GM18517 (cell line): ENCODE results near the gene FRRS1L.

Source experiments
- ATAC-seq: cut with Tn5 transposase; IDR thresholded peaks from one replicate; pipeline ENCODE4 v1.9.1; 2021; ENCODE audit warnings: mild to moderate bottlenecking, moderate library complexity; ENCODE audit not compliant: unreplicated experiment

FRRS1L gene, protein sequence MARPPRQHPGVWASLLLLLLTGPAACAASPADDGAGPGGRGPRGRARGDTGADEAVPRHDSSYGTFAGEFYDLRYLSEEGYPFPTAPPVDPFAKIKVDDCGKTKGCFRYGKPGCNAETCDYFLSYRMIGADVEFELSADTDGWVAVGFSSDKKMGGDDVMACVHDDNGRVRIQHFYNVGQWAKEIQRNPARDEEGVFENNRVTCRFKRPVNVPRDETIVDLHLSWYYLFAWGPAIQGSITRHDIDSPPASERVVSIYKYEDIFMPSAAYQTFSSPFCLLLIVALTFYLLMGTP

GRCh38 chr9:109166771-109167601, at the start of gene FRRS1L:
TSS of gene FRRS1L (minus strand) at chr9:109167249. CDS start at chr9:109167138, 111 bp downstream.
- ATAC-seq = no peak

DNA sequence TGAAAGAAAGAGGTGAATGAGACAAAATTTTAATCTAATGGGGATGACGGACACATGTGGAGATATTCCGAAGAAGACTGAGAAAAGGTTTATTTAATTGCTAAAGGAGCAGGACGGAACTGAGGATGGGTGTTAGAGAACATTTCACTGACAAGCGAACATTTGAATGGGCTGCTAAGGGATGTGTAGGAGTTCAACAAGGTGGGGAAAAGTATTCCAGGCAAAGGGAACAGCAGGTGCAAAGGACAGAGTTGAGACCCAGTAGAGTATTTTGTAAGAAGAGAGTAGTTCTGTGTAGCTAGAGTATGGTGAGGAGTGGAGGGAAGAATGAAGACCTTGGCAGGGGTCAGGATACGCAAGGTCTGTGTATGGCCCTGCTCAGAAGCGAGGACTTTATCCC, 47.4 kb upstream of the FRRS1L start:
- no peak for ATAC-seq

GRCh38 chr9:109213285-109214121, 46.5 kb upstream of the FRRS1L start:
- ATAC-seq = no peak

- no peak for ATAC-seq
These were observed 45.7 kb upstream of the FRRS1L start for GRCh38 chr9:109212768-109213167.

DNA sequence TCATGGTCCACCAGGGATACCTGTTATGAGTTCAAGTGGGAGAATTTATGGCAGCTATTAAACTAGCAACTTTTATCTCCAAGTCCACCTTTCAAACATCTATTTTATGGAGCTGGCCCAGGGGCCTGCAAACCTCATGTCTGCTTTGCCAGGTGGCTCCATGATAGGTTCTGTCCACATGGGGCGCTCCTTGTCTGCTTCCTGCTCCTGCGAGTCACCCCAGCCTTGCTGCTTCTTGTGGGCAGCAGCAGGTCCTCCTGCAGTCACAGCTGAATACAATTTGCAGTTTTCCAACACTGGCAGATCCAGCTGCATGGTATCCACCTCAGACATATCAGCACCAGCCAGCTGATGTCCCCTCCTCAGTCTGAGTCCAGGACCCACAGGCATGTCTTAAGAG, 39.6 kb upstream of the FRRS1L start:
- ATAC-seq = no peak

DNA sequence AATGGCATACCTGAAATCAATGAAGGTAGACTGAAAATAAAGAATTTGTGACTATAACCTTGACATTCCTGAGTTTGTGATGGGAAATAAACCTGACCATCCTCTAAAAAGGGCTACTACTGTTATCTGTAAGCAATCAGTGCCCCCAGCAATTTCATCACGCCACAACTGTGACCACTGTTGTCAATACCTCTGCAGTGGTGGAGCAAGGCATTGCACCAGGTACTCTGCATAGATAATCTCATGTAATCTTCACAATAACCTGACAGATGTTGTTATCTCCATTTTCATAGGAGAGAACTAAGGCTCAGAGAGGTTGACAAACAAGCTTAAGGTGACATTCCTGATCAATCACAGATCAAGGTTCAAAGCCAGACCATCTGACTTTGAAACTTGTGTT, 38.5 kb upstream of the FRRS1L start:
- no peak for ATAC-seq

- ATAC-seq = no peak
These were observed 36.8 kb upstream of the FRRS1L start for GRCh38 chr9:109203761-109204360.

- ATAC-seq = no peak
These were observed 32.6 kb upstream of the FRRS1L start for GRCh38 chr9:109199676-109200075.

- ATAC-seq = no peak
These were observed 31.8 kb upstream of the FRRS1L start for GRCh38 chr9:109198736-109199382.

- no peak for ATAC-seq
These were observed 27.0 kb upstream of the FRRS1L start for GRCh38 chr9:109193974-109194556.

DNA sequence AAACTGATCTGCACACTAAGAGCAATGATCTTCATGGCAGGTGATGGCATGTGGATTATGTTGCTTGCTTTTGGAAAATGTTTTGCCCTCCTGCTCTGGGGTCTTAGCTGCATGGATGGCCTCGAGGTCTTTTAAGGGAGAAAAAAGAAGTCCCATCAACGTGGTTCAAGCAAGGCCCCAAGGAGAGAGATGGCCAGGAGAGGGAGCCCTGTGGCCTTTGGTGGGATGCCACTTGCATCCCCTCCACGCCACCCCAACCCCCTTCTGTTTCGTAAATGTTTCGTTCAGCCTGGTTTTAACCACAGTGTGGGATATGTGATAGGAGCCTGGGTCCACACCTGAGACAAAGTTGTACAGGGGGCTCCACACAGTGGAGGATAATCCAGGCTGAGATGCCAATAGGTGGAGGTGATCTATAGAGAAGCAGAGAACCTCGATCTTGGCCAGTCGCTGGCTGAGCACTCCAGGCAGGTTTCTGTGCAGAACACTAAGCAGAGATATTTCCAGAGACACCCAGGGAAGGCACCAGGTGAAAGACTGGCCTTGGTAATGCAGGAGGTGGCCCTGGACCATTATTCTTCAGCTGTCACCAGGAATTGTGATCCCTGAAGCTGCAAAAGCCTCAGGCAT, 25.8 kb upstream of the FRRS1L start:
- no peak for ATAC-seq

DNA sequence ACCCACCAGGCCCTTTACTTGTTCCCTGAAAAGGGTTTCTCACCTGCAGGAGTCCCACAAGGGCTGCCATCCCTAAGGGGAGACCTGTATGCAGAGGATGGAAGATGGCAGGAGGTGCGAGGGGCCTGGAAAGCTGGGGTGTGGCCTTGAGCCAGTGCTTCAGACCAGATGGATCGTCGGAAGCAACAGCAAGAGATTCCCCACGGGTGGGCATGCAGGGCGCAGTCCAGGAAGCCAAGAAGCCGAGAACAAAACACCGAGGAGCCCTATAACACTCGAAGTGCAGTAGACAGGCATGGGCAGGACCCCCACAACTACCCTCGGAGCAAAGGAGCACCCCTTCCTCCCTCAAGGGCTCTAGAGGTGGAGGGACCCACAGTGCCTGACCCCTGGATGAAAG, 24.7 kb upstream of the FRRS1L start:
- no peak for ATAC-seq

DNA sequence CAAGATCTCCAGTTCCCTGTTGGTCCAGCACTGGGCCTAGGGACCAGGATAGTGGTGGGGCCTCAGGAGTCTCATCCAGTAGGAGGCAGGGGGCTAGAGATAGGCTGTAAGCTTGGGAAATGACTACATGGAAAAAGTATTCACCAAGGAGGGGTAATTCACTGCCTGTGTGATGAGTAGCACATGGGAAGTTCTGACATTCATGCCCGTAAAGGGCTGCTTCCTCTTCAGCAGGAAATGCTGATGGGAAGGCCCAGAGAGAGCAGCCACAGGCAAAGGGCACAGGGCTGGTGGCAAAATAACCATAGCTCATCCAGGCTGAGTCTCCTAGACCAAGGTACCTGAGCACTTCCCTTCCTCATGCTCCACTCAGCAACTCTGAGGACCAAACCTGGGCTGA, 23.1 kb upstream of the FRRS1L start:
- no peak for ATAC-seq

- ATAC-seq = no peak
These were observed 19.9 kb upstream of the FRRS1L start for GRCh38 chr9:109186857-109187520.

DNA sequence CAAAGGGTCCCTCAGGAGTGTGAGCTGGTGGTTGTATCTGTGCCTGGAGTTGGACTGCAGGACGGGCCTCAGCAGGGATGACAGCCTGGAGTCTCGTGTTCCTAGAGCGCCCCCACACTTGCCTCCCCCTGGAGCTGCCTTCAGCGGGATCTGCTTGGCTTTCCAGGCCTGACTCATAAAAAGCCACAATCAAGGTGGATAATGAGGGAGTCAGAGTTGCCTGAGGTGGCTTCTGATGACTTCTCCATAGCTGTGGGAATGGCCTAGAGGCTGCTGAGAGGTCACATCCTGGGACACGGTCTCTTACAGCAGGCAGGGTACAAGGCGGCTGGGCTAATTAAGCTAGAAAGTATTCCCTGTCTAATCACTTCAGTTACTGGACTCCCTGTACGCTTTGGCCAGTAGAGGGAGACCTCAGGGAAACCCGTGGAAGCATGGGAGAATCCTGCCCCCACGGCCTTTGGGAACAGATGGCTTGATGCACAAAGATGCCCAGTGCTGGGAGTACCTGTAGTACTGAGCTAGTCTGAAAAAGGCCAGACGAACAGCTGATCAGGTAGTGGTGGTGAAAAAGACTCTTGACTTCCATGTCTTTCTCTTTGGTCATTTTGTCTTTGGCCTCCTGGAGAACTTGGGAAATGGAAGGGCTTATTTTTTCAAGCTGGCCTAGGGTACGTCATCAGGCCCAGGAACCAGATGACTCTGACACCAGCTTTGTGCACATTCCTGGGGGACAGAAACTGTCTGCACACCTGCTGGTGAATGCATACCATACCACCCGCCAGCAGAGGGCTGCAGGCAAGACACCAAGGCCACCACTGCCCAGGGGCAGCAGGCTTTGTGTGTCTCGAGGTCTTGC, 16.1 kb upstream of the FRRS1L start:
- no peak for ATAC-seq

- no peak for ATAC-seq
These were observed 15.5 kb upstream of the FRRS1L start for GRCh38 chr9:109182550-109182939.

DNA sequence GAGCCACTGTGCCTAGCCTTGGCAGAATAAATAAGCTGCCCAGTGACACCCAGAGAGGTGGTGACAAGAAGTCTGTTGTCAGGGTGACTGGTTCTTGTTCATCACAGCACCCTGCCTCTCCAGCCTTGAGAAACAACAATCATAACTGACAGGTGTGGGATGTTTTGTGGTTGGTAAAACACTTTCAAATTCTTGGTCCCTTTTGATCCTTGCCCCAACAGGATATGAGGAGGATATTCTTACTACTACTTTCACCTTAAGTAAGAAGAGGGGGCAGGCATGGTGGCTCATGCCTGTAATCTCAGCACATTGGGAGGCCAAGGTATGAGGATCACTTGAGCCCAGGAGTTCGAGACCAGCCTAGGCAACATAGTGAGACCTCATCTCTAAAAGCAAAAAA, 14.2 kb upstream of the FRRS1L start:
- peak; percentile 68 for ATAC-seq

DNA sequence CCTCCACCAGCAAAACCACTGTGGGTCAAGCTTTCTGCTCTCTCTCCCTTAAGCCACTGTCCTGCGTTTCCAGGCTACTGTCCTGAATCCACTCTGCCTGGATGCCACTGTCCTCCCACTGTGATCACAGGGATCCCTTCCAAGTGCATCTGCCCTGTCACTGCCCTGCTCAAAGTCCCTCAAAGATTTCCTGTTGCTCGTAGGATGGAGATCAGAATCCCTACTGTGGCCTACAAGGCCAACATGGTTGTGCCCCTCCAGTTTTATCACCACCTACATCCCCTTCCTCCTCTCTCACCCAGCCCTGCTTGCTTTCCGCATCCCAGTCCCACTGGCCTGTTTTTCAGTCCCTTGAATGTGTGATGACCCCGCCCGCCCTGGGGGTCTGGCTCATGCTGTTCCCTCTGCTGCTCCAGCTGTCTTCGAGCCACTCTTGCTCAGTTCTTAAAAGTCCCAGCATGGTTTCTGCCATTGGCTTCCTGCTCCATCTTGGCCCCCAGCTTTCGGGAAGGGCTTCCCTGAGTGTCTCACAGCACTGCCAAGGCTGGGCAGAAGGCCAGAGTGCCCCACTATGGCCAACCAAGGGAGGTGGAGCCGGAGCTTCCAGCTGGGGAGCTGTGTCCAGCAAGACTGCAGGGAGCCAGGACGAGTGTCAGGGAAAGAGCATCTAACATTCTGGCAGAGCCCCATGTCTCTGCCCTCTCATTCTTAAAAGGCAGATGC, 12.9 kb upstream of the FRRS1L start:
- ATAC-seq = no peak
